IMR-90 (cell line): ENCODE measurements around the gene STAG1. TPM values are rescaled to one million over a fixed set of nuclear protein-coding genes. Genes with fewer than 3 reads are reported as not detected.

Experiments used
- ATAC-seq: fragments of 200-7000 bp; cut with Tn5 transposase; 2 replicates; pipeline ENCODE4 v1.9.1; 2020; ENCODE audit warnings: low read depth, mild to moderate bottlenecking, moderate library complexity
- BruUV-seq: library from RNA; stranded (reverse); fragments of 400-500 nt; replicated peaks from 2 replicates; lab custom pipeline; 2021; lab: Mats Ljungman, UMichigan
- CTCF ChIA-PET: fragments of 300-600 bp; formaldehyde crosslinking; extraction: SDS; loops from one replicate; lab custom pipeline; 2021; ENCODE audit warnings: antibody characterized with exemption; lab: Yijun Ruan, JAX
- POLR2A ChIA-PET: fragments of 300-600 bp; sonication (Branson Sonifier 250); formaldehyde crosslinking; loops from one replicate; lab custom pipeline; 2022; ENCODE audit warnings: antibody characterized with exemption; ENCODE audit not compliant: unreplicated experiment; lab: Charles Lee
- DNase-seq: peaks from one replicate; pipeline ENCODE4 v3.0.0; 2013
- H2AFZ ChIP-seq: replicated peaks from 2 replicates; pipeline ENCODE3; 2013; ENCODE audit warnings: low read length, mild to moderate bottlenecking; ENCODE audit not compliant: poor library complexity
- H2AK5ac ChIP-seq: 2 replicates; pipeline ENCODE4 v1.6.1; 2013; ENCODE audit warnings: low read depth, low read length, inconsistent platforms
- H2AK9ac ChIP-seq: replicated peaks from 2 replicates; pipeline ENCODE3; 2013; ENCODE audit warnings: mild to moderate bottlenecking, low read depth, low read length, moderate library complexity; ENCODE audit not compliant: poor library complexity
- H2BK120ac ChIP-seq: 2 replicates; pipeline ENCODE4 v1.6.1; 2013; ENCODE audit warnings: low read depth, low read length, inconsistent platforms
- H2BK15ac ChIP-seq: 3 replicates; pipeline ENCODE4 v1.6.1; 2013; ENCODE audit warnings: low read depth, low read length, inconsistent platforms
- H2BK20ac ChIP-seq: 2 replicates; pipeline ENCODE4 v1.6.1; 2013; ENCODE audit warnings: low read depth, mild to moderate bottlenecking, inconsistent platforms, low read length, moderate library complexity
- H2BK5ac ChIP-seq: 2 replicates; pipeline ENCODE4 v1.6.1; 2013; ENCODE audit warnings: mild to moderate bottlenecking, low read depth, low read length, inconsistent platforms; ENCODE audit not compliant: poor library complexity, severe bottlenecking
- H3K14ac ChIP-seq: replicated peaks from 2 replicates; pipeline ENCODE4 v1.6.1; 2013; ENCODE audit warnings: low read depth, low read length, inconsistent platforms
- H3K18ac ChIP-seq: 2 replicates; pipeline ENCODE4 v1.6.1; 2013; ENCODE audit warnings: low read depth, low read length, control low read depth
- H3K23ac ChIP-seq: 2 replicates; pipeline ENCODE4 v1.6.1; 2013; ENCODE audit warnings: low read depth, low read length, inconsistent platforms
- H3K27ac ChIP-seq: 2 replicates; pipeline ENCODE4 v1.5.1; 2013; ENCODE audit warnings: mild to moderate bottlenecking, control low read depth, low read length; ENCODE audit not compliant: insufficient read depth
- H3K27me3 ChIP-seq: 2 replicates; pipeline ENCODE4 v1.6.1; 2013; ENCODE audit warnings: low read length; ENCODE audit not compliant: control insufficient read depth, insufficient read depth
- H3K36me3 ChIP-seq: 2 replicates; pipeline ENCODE4 v1.6.1; 2013; ENCODE audit warnings: low read length, mixed read lengths; ENCODE audit not compliant: control insufficient read depth, insufficient read depth
- H3K4ac ChIP-seq: 2 replicates; pipeline ENCODE4 v1.6.1; 2013; ENCODE audit warnings: low read depth, low read length, inconsistent platforms
- H3K4me1 ChIP-seq: 2 replicates; pipeline ENCODE4 v1.6.1; 2013; ENCODE audit warnings: low read length, mixed read lengths; ENCODE audit not compliant: control insufficient read depth, insufficient read depth
- H3K4me2 ChIP-seq: 2 replicates; pipeline ENCODE4 v1.6.1; 2013; ENCODE audit warnings: low read depth, mild to moderate bottlenecking, control low read depth, low read length, moderate library complexity
- H3K4me3 ChIP-seq: 2 replicates; pipeline ENCODE4 v1.5.1; 2013; ENCODE audit warnings: low read depth, mild to moderate bottlenecking, control low read depth, low read length, moderate library complexity; ENCODE audit not compliant: insufficient read depth
- H3K56ac ChIP-seq: 2 replicates; pipeline ENCODE4 v1.6.1; 2013; ENCODE audit warnings: low read length, inconsistent platforms; ENCODE audit not compliant: insufficient read depth; ENCODE audit errors: extremely low read depth
- H3K79me1 ChIP-seq, 2 experiments: 2 replicates each; pipeline ENCODE4 v1.6.1; 2013; ENCODE audit warnings: low read length in 2 of 2, inconsistent platforms in 1 of 2, low read depth in 1 of 2
- H3K9ac ChIP-seq: 2 replicates; pipeline ENCODE4 v1.6.1; 2013; ENCODE audit warnings: low read depth, low read length, control low read depth
- H3K9me1 ChIP-seq: 2 replicates; pipeline ENCODE4 v1.6.1; 2013; ENCODE audit warnings: low read length, inconsistent platforms; ENCODE audit not compliant: insufficient read depth
- H3K9me3 ChIP-seq: 2 replicates; pipeline ENCODE4 v1.6.1; 2013; ENCODE audit warnings: low read length; ENCODE audit not compliant: control insufficient read depth, insufficient read depth
- H4K20me1 ChIP-seq: 2 replicates; pipeline ENCODE4 v1.6.1; 2013; ENCODE audit warnings: low read length, inconsistent platforms; ENCODE audit not compliant: insufficient read depth
- H4K5ac ChIP-seq: 2 replicates; pipeline ENCODE4 v1.6.1; 2013; ENCODE audit warnings: mild to moderate bottlenecking, low read depth, low read length, control low read depth
- H4K8ac ChIP-seq, 2 experiments: 2 replicates each; pipeline ENCODE4 v1.6.1; 2013; ENCODE audit warnings: low read depth in 2 of 2, low read length in 2 of 2, control low read depth in 1 of 2, inconsistent platforms in 1 of 2
- H4K91ac ChIP-seq: 2 replicates; pipeline ENCODE4 v1.6.1; 2013; ENCODE audit warnings: low read depth, low read length, inconsistent platforms; ENCODE audit not compliant: insufficient read depth
- CEBPB ChIP-seq: IDR thresholded peaks from 2 replicates; pipeline ENCODE4 v1.6.1; 2012; ENCODE audit warnings: low read depth, low read length, improper control_type of control experiment
- MAFK ChIP-seq: IDR thresholded peaks from 2 replicates; pipeline ENCODE4 v1.6.1; 2012; ENCODE audit warnings: low read depth, low read length, improper control_type of control experiment
- MAZ ChIP-seq: IDR thresholded peaks from 2 replicates; pipeline ENCODE4 v1.6.1; 2012; ENCODE audit warnings: low read depth, mild to moderate bottlenecking, low read length, improper control_type of control experiment, moderate library complexity, borderline replicate concordance
- NFE2L2 ChIP-seq: fragments of 150-350 bp; IDR thresholded peaks from 2 replicates; pipeline ENCODE4 v1.6.1; 2016; ENCODE audit warnings: low read depth, mild to moderate bottlenecking, low read length
- POLR2A ChIP-seq: IDR thresholded peaks from 2 replicates; pipeline ENCODE4 v1.6.1; 2012; ENCODE audit warnings: mild to moderate bottlenecking, low read depth, low read length
- RAD21 ChIP-seq: IDR thresholded peaks from 2 replicates; pipeline ENCODE4 v1.6.1; 2012; ENCODE audit warnings: low read length, improper control_type of control experiment
- RFX5 ChIP-seq: IDR thresholded peaks from 2 replicates; pipeline ENCODE4 v1.8.0; 2012; ENCODE audit warnings: low read depth, mild to moderate bottlenecking, low read length, moderate library complexity
- WGBS, 2 experiments: methylation state at CpG; one replicate each; pipeline versions ENCODE4 v1.1.5 to v1.1.7; 2013; ENCODE audit warnings: missing lambda C conversion rate in 2 of 2; ENCODE audit not compliant: insufficient read length in 1 of 2; ENCODE audit errors: extremely low coverage in 2 of 2; 5-methylcytosine and 5-hydroxymethylcytosine counted together
- dilution Hi-C: fragments of 300-500 bp; cut with HindIII; formaldehyde crosslinking; loops from one replicate; pipeline ENCODE4 v1.14.3; 2018; ENCODE audit warnings: low sequenced_read_pairs; ENCODE audit not compliant: unreplicated experiment
- in situ Hi-C: fragments of 300-500 bp; cut with MboI; formaldehyde crosslinking; loops from 3 replicates; pipeline ENCODE4 v1.14.3; 2019; ENCODE audit warnings: low sequenced_read_pairs, inconsistent platforms, mixed read lengths
- intact Hi-C: fragments of 100-400 bp; cut with micrococcal nuclease; formaldehyde crosslinking; loops from 2 replicates; pipeline ENCODE4 v1.10.0; 2022
- polyA plus RNA-seq, 3 experiments: library from polyadenylated mRNA; depleted of rRNA; stranded (reverse); fragments of >200 nt; gene quantifications; 2 replicates each; pipeline ENCODE4 v1.2.3, GENCODE V29; 2012; ENCODE audit warnings: low replicate concordance in 1 of 3
- total RNA-seq: library from RNA; depleted of rRNA; stranded (reverse); fragments of >200 nt; gene quantifications from 2 replicates; pipeline ENCODE4 v1.2.3, GENCODE V29; 2012
- TF ChIP-seq, protein P1 (sequence below): fragments of 150-350 bp; IDR thresholded peaks from 2 replicates; pipeline ENCODE4 v1.6.1; 2017; ENCODE audit warnings: mild to moderate bottlenecking, antibody characterized with exemption, low read length, low read depth
- TF ChIP-seq, protein P2 (sequence below): fragments of 150-350 bp; IDR thresholded peaks from 2 replicates; pipeline ENCODE4 v1.6.1; 2016; ENCODE audit warnings: low read depth, mild to moderate bottlenecking, low read length, moderate library complexity, borderline replicate concordance
- TF ChIP-seq, protein P3 (sequence below): conservative IDR thresholded peaks from 2 replicates; pipeline ENCODE4 v1.5.1; 2012; ENCODE audit warnings: mild to moderate bottlenecking, low read depth, low read length, improper control_type of control experiment

The STAG1 gene
- total and polyA plus RNA-seq, 2 of the 4 experiments (the other 2 are of a cell fraction): 9.6 to 32.3 TPM

DNA sequence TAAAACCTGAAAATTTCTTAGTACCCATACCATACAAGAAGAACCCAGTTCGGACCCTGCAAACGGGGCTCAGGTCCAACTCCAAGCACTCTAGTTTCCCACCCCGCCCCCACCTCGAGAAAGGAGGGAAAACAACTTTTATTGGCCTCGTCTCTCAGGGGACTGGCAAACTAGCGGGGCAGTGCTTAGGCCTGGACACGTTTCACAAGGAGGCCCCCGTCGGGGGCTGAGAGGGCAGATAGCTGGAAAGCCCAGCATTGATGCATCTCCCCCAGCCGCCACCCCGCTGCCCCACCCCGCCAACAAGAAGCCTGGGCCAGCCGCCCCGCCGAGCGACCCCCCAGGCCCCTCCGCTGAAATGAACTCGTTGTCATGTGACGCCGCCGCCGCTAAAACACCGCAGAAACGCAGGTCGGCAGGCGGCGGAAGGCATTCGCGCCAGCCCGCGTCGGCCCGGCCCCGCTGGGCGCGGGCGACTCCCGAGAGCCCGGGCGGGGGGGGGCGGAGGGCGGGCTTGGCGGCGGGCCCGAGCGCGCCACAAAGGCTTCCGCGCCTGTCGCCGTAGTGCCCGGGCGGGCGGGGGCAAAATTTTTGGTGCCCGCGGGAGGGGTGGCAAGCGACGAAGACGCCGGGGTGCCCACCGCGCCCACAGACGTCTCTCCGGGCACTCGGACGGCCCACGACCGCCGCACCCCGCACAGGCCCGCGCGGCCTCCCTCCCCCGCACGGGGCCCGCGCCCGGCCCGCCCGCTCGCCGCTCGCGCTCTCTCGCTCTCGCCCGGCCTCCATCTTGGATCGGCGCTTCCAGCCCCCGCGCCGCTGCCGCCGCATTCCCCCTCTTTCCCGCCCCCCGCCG, 634 bp downstream of the STAG1 start:
- peak overlapping the region; percentile 95 for H3K4ac ChIP-seq
- WGBS, 2 experiments: 0% methylated on average over 11 of the region's 97 CpGs; no CpG with 5 or more reads in 1 of the 2 experiments
- H2AK5ac ChIP-seq: peak overlapping the region; percentile 76
- POLR2A ChIA-PET: interaction anchor here (1.0 to 1.6 kb wide), 2 partner anchors 277 to 355 kb away, joined by 3 to 9 read pairs; no protein-coding TSS in a partner anchor
- dilution Hi-C loops: no loop called here
- H2BK20ac ChIP-seq: peak overlapping the region; percentile 90
- H3K4me1 ChIP-seq: peaks cover 3% of the 10 kb centered on the region
- H4K8ac ChIP-seq: peak overlapping the region; percentile 89 to 98
- H3K9me3 ChIP-seq: no peaks in the 10 kb centered on the region
- peak overlapping the region; percentile 79 for H2AFZ ChIP-seq
- peak overlapping the region; percentile 97 for H3K23ac ChIP-seq
- BruUV-seq: no TSS peak
- CTCF ChIA-PET: interaction anchor here (0.8 to 4.1 kb wide), 22 partner anchors 36 to 729 kb away, joined by 3 to 35 read pairs (median 7); no protein-coding TSS in a partner anchor
- in situ Hi-C loops: loop anchor here (10.0 kb wide), 2 partner anchors 447 to 677 kb away; no protein-coding TSS in a partner anchor
- DNase-seq: peak; percentile 73
- no peaks in the 10 kb centered on the region for H3K27me3 ChIP-seq
- ATAC-seq: peak; percentile 43
- H2BK120ac ChIP-seq: peak overlapping the region; percentile 97
- TF ChIP-seq RFX5: no peak
- TF ChIP-seq, protein P1, sequence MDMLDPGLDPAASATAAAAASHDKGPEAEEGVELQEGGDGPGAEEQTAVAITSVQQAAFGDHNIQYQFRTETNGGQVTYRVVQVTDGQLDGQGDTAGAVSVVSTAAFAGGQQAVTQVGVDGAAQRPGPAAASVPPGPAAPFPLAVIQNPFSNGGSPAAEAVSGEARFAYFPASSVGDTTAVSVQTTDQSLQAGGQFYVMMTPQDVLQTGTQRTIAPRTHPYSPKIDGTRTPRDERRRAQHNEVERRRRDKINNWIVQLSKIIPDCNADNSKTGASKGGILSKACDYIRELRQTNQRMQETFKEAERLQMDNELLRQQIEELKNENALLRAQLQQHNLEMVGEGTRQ: peak; percentile 35; the same call in 1 of the 2 replicates
- TF ChIP-seq, protein P2, sequence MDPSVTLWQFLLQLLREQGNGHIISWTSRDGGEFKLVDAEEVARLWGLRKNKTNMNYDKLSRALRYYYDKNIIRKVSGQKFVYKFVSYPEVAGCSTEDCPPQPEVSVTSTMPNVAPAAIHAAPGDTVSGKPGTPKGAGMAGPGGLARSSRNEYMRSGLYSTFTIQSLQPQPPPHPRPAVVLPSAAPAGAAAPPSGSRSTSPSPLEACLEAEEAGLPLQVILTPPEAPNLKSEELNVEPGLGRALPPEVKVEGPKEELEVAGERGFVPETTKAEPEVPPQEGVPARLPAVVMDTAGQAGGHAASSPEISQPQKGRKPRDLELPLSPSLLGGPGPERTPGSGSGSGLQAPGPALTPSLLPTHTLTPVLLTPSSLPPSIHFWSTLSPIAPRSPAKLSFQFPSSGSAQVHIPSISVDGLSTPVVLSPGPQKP: no peak
- no peak for TF ChIP-seq CEBPB
- TF ChIP-seq NFE2L2: no peak
- TF ChIP-seq MAZ: peak; percentile 55; the same call in 1 of the 2 replicates
- TF ChIP-seq POLR2A: peak; percentile 27
- no peak for TF ChIP-seq RAD21
- TF ChIP-seq, protein P3, sequence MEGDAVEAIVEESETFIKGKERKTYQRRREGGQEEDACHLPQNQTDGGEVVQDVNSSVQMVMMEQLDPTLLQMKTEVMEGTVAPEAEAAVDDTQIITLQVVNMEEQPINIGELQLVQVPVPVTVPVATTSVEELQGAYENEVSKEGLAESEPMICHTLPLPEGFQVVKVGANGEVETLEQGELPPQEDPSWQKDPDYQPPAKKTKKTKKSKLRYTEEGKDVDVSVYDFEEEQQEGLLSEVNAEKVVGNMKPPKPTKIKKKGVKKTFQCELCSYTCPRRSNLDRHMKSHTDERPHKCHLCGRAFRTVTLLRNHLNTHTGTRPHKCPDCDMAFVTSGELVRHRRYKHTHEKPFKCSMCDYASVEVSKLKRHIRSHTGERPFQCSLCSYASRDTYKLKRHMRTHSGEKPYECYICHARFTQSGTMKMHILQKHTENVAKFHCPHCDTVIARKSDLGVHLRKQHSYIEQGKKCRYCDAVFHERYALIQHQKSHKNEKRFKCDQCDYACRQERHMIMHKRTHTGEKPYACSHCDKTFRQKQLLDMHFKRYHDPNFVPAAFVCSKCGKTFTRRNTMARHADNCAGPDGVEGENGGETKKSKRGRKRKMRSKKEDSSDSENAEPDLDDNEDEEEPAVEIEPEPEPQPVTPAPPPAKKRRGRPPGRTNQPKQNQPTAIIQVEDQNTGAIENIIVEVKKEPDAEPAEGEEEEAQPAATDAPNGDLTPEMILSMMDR: no peak
- TF ChIP-seq MAFK: no peak
- H3K36me3 ChIP-seq: 0 out of 2 replicates have a peak, but pooled peaks cover 2% of the 10 kb centered on the region
- peak overlapping the region; percentile 99 for H3K27ac ChIP-seq
- peaks cover 10 to 32% of the 10 kb centered on the region in 2 experiments; a peak in 3 of 4 replicates for H3K79me1 ChIP-seq
- intact Hi-C loops: loop anchor here (1.0 to 10.0 kb wide), 11 partner anchors 68 to 1193 kb away; partner anchors contain the start of genes MSL2, NCK1 and SLC35G2
- H3K9ac ChIP-seq: peak overlapping the region; percentile 98
- H3K9me1 ChIP-seq: peaks cover 10% of the 10 kb centered on the region
- peak overlapping the region; percentile 94 for H3K14ac ChIP-seq
- peak overlapping the region; percentile 98 for H3K56ac ChIP-seq
- peak overlapping the region; percentile 94 for H2BK5ac ChIP-seq
- peak overlapping the region; percentile 71 for H3K18ac ChIP-seq
- peak overlapping the region; percentile 98 for H4K91ac ChIP-seq
- H2AK9ac ChIP-seq: peak overlapping the region; percentile 92
- H2BK15ac ChIP-seq: peak overlapping the region; percentile 68; the same call in 1 of the 3 replicates
- no peaks in the 10 kb centered on the region for H4K20me1 ChIP-seq
- peak overlapping the region; percentile 77 for H3K4me3 ChIP-seq
- peak overlapping the region; percentile 50 for H4K5ac ChIP-seq
- peak overlapping the region; percentile 99 for H3K4me2 ChIP-seq
